Forelimb muscle (tissue), 1 donor: Measurements from ENCODE around the gene MYO1A. TPM values are rescaled to one million over a fixed set of nuclear protein-coding genes. Genes with fewer than 3 reads are reported as not detected.
"Not testable (repeated sequence)": the region's sequence is repeated elsewhere in the genome, so short reads cannot be mapped to it uniquely, and the experiment has no call there.

Source experiments
- DNase-seq: peaks from one replicate; pipeline ENCODE4 v3.0.0-alpha.2; 2013; ENCODE audit warnings: low read depth
- polyA plus RNA-seq: library from polyadenylated mRNA; unstranded; fragments of 120-200 nt; gene quantifications from one replicate; pipeline ENCODE4 v1.2.1, GENCODE V29; 2013; ENCODE audit not compliant: insufficient read length

The MYO1A gene
- polyA plus RNA-seq, 1 donor = 0.23 TPM

DNA sequence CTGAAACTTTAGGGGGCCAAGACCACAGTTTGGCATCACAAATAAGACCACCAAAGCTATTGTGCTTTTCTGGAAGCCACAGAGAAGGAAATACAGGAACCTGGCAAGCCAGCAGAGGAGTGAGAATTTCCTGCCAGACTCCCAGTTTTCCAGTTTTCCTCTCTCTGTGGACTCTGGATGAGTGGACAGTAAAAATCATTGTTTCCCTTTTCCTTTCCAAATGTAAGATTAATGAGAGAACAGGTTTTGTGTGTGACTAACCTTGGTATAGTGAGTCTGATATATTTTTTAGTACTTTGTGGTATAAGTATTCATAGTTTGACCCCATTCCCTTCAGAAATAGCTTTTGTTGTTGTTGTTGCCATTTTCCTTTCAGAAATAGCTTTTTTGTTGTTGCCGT, 31.0 kb downstream of the MYO1A start:
- no peak for DNase-seq

GRCh38 chr12:57018353-57018752, 31.6 kb downstream of the MYO1A start:
- not testable (repeated sequence) for DNase-seq

- DNase-seq = no peak
Observed at GRCh38 chr12:57016348-57016747, 33.6 kb downstream of the MYO1A start, which contains the start of gene TAC3. Gene TAC3, minus strand, starts transcription at chr12:57016529. Its CDS starts 732 bp downstream, at chr12:57015797.

DNA sequence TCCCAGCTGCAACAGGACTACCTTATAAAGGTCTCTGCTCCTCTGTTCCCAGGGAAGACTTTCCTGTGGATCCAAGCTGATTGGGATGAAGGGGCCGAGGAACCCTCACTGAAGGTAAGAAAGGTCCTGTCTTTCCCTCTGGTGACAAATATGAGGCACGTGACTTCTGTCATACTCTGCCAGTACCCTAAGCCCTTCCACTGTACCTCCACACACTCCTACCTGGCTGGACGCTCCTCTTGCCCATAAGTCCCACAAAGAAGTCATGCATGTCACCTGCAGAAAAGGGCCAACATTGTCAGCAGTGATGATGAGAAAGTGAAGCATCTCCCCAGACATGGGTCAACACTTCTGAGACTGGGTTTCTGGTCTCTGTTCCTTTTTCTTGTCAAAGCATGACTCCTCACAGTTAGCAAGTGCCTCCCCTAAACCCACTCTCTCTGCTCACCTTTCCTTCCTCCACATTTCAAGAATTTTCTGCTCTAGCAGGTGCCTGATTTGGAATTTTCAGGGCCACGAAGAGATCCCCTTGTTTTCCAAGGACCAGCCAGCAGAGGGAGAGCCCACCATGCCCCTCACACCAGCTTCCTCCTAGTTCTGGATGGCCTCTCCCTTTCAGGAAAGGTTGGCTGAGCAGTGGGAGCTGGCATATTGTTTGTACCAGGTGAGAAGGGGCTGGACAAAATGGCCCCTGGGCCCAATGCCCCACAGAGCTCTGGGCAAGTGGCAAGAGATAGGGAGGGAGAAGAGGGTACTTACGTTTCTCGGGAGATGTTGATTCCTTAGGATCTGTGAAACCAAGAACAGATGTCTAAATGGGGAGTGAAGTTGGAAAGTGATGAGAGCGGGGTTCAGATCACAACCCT, 37.1 kb downstream of the MYO1A start:
- DNase-seq = no peak

- no peak for DNase-seq
Observed at GRCh38 chr12:57011438-57012424, 38.2 kb downstream of the MYO1A start.

DNA sequence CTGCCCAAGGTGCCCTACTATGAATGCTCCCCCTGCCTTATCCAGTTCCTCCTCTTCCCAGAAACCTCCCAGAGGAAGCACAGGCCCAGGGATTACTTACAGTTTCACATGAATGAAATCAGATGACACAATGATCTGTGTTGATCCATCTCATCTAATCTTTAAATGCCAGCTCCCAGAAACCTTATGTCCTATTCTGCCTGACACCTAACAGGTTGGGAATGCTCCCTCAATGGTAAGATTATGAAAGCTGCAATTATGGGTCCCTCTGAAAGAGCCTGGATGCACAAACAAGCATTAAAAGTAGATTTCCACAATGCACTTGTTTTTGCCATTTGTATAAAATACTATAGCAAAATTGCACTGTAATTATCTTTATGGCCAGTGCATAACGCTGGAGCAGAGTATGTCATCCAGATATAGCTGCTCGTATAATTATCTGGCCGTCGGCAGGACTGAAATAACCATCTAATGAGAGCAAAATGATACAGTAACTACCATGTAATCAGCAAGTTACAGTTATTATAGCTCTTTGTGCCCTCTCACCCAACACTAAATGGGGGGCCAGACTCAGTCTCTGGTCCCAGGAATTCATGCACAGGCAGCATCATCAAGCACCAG, 39.2 kb downstream of the MYO1A start:
- no peak for DNase-seq

DNA sequence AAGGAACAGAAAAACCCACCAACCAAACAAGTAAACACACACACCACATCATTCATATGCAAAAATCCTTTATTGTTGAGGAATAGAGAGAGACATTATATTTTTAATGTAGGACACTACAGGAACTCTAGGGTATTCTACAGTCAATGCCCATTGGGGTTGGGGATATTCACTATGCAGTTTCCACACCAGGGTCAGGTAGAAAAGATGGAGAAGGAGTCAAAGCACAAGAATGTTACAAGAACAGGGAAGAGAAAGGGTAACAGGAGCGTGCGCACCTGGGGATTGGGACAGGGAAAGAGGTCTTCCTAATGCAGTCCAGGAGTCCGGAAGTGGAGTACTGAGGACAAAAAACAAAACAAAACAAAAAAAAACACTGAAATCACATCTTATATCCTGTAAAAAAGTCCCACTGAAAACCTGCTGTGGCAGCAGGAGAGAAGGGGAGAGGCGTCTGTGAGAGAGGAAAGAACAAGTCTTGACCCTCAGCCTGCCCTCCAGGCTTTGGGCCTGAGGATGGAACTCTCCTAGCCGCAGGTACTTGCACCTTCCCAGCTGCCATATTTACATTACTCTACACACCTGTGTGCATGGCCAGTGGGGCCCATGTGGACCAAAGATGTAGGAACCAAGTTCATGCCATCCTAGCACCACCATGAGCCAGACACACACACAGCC, 39.8 kb downstream of the MYO1A start:
- no peak for DNase-seq

DNA sequence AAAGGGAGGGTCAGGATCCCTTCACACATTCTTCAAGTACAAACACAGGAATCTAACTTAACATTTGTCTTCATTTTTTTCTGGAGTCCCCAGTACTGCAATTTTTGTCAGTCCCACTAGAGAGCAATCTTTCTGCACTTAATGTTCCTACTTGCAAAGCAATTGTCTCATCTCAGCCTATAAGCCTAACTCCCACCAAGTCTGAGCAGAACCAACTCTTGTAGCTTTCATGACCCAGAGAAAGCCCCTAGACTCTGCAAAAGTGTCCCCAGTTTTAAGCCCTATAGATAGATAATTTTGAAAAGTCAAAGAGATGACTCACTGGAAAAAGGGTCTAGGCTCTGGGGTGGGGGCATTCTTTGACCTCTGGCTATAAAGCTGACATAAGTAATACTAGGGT, 41.8 kb downstream of the MYO1A start:
- DNase-seq = no peak

DNA sequence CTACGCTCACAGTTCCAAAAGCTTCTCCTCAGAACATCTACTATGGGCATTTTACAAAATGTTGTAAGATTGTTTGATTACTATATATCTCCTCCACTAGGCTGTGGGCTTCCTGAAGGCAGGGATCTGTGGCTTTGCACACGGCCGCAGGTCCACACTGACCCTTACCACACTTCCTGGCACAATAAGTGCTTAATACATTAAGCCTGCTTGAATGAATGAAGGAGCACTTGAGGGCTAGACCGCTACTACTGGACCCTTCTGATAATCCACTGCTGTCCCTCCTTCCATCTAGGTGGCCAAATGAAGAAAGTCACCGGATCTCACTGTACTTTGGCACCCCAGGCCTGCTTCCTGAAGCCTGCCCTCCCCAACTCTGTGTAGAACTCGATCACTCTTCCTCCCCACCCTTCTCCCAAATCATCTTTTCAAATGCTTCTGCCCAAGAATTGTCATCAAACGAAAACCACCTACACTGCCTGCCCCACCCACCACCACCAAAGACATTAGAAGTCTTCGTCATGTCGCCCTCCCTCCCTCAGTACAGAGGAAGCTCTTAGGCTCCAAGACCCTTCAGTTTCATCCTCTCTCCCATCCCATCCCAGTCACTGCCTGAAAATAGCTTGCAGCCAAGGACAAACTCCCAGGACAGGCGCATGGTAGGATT, 43.0 kb downstream of the MYO1A start:
- no peak for DNase-seq

GRCh38 chr12:57005980-57006808, 43.7 kb downstream of the MYO1A start, which contains the start of gene ZBTB39:
Gene ZBTB39, minus strand, starts transcription at chr12:57006546. Its CDS starts 1,629 bp downstream, at chr12:57004917.
- no peak for DNase-seq

DNA sequence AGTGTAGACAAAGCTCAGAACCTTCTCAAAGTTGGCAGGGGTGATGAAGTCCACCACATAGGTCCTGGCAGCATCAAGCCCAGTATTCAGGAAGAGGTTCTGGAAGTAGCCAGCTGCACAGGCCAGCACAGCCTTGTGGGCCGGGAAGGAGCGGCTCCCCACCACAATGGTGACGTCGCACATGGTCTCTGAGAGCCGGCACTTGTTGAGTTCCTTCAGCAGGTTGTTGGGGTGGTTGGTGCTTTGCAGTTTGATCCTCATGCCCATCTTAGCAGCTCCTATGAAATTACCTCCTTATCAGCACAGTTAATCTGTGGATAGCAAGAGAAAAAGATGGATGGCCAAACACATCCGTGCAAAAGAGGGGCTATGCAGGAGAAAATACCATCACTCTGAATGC, 45.3 kb downstream of the MYO1A start:
- DNase-seq = no peak

DNA sequence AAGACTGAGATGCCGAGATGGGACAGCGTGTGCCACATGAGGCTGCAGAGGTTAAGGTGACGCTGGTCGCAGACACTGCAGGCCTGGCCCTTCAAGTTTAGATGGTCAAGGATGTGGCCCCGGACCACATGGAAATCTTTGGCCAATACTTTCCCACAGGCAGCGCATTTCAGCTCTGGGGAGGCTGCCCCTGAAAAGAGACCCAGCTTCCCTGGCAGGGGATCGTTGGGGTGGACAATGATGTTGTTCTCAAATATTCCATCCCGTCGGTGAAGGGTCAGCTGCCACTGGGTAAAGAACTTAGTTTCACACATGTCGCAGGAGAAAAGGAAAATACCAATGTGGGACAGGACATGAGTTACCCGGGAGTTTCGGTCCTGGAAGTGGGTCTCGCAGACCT, 46.5 kb downstream of the MYO1A start:
- DNase-seq = no peak

DNA sequence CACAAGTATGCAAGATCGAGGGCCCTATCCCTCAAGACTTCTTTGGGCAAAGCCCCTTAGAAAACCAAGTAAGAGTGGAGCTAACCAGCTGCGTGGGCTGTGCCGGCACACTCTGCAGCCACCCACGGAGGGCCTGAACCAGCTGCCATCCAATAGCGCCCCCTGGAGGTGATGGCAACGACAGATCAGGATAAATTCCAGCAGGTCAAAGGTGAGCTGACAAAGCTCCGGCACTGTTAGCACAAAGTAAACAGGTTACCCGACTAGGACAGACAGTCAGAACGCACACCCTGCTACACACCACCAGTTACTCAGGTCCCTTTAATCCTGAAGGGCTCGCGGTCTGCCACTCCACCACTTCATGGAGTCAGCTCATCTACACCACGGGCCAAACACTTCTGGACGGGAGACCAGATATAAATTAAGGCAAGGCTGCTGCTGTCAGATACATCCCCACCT, 48.5 kb downstream of the MYO1A start:
- DNase-seq = no peak

- DNase-seq = no peak
Observed at GRCh38 chr12:57000393-57000792, 49.5 kb downstream of the MYO1A start.

DNA sequence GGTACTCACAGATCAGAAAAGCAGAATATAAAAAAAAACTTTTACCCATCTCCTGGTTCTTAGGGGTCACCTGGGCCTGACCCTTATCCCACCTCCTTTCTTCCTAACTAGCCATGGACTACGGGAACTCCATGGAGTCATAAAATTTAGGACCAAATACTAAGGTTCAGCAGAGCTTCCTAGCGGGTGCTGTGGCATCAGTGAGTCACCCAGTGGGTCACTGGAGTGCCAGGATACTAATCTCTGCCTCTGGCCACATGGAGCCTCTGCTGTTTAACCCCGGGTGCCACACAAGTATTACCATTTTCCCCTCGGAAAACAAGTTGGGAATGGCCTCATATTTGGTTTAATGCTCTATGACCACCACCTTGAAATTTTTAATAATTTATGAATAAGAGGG, 50.5 kb downstream of the MYO1A start:
- DNase-seq = no peak

DNA sequence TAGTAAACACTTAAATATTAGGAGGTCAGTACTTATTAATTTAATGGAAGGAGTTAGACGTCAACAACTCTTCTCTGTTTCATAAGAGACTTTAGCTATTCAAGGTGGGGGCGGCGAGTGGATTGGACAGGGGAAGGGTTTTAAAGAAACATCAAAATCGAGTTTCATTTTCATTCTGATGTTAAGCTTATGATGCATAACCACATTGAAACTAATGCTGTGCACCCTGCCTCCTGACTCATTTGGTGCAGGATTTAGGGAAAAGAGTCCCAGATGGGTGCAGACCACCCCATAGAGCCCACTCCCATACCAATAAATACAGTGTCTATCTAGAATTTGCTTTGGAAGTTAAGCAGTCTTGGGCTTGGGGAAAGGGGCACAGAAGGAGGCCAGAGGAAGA, 50.9 kb downstream of the MYO1A start:
- DNase-seq = no peak

DNA sequence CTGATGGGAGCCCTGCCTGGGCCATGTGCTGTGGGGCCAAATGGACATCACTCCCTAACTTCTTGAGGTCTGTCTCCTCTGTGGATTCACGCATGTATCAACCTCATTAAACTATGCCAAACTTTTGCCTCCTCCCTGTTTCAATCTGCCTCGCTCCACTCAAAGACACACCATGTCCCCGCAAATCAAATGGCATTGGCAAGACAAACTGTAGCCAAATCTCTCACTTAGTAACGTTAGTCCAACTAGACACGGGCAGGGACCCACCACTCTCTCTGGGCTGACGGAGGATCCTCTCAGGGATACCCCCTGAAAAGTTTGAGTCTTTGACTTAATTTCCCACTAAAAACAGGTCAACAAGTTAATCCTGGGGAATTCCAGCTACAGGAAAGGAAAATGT, 51.6 kb downstream of the MYO1A start:
- no peak for DNase-seq

DNA sequence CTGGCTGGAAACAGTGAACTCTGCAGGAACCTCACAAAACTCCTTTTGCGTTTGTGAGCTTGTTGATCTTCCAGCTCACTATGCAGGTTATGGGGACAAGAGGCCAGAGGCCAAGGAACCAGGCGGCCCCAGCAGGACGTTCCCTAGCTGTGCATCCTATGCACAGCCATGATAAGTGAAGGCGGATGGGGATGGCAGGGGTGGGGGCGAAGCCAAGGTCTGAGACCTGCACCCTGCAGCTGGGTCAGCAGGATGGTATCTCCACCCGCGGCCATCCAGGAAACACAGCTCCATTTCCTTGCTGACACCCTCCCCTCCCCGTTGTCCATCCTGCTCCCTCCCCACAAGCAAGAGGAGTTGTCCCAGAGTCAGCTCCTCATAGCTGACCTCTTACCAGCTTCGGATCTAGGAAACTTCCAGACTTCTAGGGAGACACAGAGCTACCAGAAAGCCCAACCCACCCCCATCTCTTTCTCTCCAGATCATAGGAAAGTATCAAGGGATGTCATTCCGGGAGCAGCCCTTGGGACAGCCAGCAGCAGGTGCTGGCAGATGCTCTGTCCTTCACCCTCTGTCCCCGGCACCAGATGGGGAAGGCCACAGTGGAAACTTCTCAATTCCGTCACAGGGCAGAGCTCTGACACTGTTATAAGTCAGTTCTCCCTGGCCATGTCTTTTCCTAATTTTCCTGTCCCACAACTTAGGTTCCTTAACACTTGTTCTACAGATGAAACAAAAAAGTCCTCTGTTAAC, 53.0 kb downstream of the MYO1A start:
- DNase-seq = no peak

DNA sequence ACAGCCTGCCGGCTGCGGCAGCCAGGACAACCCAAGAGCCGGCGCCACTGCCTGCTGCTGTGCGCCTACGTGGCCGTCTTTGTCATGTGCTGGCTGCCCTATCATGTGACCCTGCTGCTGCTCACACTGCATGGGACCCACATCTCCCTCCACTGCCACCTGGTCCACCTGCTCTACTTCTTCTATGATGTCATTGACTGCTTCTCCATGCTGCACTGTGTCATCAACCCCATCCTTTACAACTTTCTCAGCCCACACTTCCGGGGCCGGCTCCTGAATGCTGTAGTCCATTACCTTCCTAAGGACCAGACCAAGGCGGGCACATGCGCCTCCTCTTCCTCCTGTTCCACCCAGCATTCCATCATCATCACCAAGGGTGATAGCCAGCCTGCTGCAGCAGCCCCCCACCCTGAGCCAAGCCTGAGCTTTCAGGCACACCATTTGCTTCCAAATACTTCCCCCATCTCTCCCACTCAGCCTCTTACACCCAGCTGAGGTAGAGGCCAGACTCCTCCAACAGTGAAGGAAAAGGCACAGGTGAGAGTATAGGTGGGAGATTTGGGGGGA, 53.9 kb downstream of the MYO1A start:
- no peak for DNase-seq
